HG03103 (cell line): Measurements from ENCODE around the gene PITPNM3.
"Not testable (repeated sequence)": the region's sequence is repeated elsewhere in the genome, so short reads cannot be mapped to it uniquely, and the experiment has no call there.

Experiments used
- ATAC-seq: cut with Tn5 transposase; IDR thresholded peaks from one replicate; pipeline ENCODE4 v1.9.1; 2021; ENCODE audit warnings: low read depth; ENCODE audit not compliant: unreplicated experiment

The PITPNM3 gene

GRCh38 chr17:6485646-6486412, 70.5 kb downstream of the PITPNM3 start:
- ATAC-seq, result no peak

- ATAC-seq, result no peak
Measured at GRCh38 chr17:6483507-6483906, 72.8 kb downstream of the PITPNM3 start.

- not testable (repeated sequence) for ATAC-seq
Measured at GRCh38 chr17:6482796-6483195, 73.6 kb downstream of the PITPNM3 start.

- no peak for ATAC-seq
Measured at GRCh38 chr17:6482105-6482455, 74.3 kb downstream of the PITPNM3 start.

GRCh38 chr17:6480303-6480675, 76.1 kb downstream of the PITPNM3 start:
- no peak for ATAC-seq

GRCh38 chr17:6479622-6480302, 76.6 kb downstream of the PITPNM3 start:
- ATAC-seq, result no peak

- no peak for ATAC-seq
Measured at GRCh38 chr17:6478486-6478885, 77.9 kb downstream of the PITPNM3 start.

GRCh38 chr17:6477831-6478383, 78.4 kb downstream of the PITPNM3 start:
- no peak for ATAC-seq

- no peak for ATAC-seq
Measured at GRCh38 chr17:6476810-6477179, 79.6 kb downstream of the PITPNM3 start.

- no peak for ATAC-seq
Measured at GRCh38 chr17:6476076-6476809, 80.1 kb downstream of the PITPNM3 start.

GRCh38 chr17:6475411-6475810, 80.9 kb downstream of the PITPNM3 start:
- no peak for ATAC-seq

- no peak for ATAC-seq
Measured at GRCh38 chr17:6474906-6475305, 81.4 kb downstream of the PITPNM3 start.

GRCh38 chr17:6474376-6474775, 82.0 kb downstream of the PITPNM3 start:
- no peak for ATAC-seq

- no peak for ATAC-seq
Measured at GRCh38 chr17:6473128-6473767, 83.1 kb downstream of the PITPNM3 start.

- no peak for ATAC-seq
Measured at GRCh38 chr17:6472517-6472916, 83.8 kb downstream of the PITPNM3 start.

GRCh38 chr17:6471531-6472465, 84.6 kb downstream of the PITPNM3 start:
- ATAC-seq, result no peak

- no peak for ATAC-seq
Measured at GRCh38 chr17:6470751-6471521, 85.4 kb downstream of the PITPNM3 start.

GRCh38 chr17:6470146-6470718, 86.1 kb downstream of the PITPNM3 start:
- no peak for ATAC-seq
